GM19240 (cell line): ENCODE measurements around the gene PRRG4.
"Not testable (repeated sequence)": the region's sequence is repeated elsewhere in the genome, so short reads cannot be mapped to it uniquely, and the experiment has no call there.

Source experiments
- DNase-seq: peaks from one replicate; pipeline ENCODE4 v3.0.0; 2011; ENCODE audit warnings: low spot score; ENCODE audit not compliant: insufficient read length

Gene PRRG4

DNA sequence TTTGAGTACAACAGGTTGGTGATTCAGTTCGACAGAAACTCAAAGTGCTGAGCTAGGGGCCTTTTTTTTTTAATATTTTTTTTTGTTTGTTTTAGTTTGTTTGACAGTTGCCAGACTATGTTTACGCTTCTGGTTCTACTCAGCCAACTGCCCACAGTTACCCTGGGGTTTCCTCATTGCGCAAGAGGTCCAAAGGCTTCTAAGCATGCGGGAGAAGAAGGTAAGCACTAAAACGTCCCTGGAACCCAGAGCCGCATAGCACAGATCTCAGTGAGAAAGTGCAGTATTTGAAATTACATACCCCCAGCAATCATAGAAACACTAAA is 649 bp downstream of the PRRG4 start:
- DNase-seq: no peak

DNA sequence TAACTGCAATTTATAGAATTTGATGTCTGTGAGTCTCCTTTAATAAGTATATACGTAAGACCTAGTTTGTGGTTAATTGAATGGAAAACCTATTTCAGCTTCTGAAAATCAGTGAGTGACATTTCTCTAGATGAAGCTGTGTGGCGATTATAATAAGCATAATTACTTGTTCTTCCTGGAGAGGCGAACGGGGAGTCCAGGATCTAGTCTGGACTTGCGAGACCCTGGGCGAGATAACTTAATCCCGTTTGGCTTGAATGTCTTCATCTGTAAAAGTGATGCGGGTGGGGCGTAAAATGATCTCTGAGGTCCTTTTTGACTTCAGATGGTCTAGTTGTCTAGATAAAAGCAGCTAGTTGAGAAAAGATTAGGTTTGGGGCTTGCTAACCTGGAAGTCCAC is 1.1 kb downstream of the PRRG4 start:
- DNase-seq: no peak

DNA sequence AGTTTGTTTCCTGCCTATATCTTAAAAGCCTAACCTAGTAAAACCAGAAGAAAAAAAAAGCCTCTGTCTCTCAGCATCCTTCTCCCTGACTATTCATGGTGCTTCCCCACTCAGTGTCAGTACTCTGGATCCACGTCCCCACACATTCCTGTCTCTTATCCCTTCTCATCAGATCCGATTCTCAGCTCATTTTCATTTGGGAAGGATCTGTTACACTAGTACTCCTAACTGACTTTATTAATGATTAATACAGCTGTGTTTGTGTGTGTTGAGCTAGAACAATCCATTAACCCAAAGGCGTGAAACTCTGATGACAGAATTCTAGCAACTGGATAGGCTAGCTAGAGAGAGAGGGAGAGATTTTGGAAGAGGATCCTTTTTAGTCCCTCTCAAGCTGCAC is 1.5 kb downstream of the PRRG4 start:
- no peak for DNase-seq

DNA sequence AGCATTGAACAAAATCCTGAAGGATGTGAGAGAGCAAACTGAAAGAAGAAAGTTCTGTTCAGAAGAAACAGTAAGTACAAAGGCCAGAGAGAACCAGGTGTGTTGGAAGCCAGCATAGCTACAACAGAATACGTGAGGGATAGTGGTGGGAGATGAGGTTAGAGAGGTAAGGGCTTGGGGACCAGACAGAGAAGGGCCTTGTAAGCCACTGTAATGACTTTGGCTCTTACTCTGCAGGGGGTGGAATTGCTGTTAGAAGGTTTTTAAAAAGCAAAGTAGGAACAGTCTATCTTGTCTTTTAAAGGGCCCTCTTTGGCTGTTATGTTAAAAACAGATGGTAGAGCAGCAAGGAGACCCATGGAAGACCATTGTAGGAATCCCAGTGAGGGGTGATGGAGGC is 4.2 kb downstream of the PRRG4 start:
- no peak for DNase-seq

DNA sequence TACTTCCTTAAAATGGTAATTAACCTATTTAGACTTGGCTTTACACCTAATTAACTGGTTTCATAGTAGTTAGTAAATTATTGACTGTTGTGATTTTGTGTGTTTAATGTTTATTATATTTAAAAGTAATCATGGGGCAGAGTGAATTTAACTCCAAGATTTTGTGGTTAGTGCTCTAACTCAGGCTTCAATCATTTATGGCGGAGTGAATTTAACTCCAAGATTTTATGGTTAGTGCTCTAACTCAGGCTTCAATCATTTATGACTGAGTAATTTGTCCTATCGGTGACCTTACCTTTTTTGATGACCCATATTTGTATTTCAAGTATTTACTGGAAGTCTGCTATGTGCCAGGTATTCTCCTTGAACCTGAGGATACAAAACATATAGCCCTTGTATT is 7.2 kb downstream of the PRRG4 start:
- no peak for DNase-seq

DNA sequence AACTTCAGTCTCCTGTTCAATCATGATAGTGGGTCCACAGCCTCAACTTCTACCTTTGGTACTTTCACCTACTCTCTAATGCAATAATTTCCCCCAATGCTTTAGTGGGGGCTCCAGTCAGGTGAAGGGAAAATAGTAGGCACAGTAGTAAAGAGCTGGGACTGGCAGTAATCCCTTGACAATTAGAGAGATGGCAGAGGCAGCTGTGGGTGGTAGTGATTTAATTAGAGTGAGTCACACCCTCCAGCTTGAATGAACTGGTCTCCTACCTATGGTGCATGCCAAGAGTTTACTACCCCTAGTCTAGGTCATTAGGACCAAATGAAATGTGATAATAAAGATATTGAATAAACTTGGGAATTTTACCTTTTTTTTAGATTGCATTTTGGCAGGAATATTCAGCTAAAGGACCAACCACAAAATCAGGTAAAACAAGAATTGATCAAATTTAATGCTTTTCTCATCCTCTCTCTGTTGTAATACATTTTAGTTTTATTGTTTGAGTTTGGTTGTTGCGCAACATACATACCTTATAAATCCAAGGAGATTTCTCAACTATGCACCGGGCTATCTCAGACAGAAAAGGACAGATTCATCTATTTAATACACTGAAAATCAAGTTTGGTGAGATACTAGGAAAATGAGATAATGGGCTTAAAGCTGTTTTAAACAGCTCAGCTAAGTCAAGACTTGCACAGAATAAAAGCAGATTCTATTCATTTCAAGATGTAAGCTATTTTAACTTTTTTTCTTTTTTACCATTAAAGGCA is 9.0 kb downstream of the PRRG4 start:
- DNase-seq: no peak

DNA sequence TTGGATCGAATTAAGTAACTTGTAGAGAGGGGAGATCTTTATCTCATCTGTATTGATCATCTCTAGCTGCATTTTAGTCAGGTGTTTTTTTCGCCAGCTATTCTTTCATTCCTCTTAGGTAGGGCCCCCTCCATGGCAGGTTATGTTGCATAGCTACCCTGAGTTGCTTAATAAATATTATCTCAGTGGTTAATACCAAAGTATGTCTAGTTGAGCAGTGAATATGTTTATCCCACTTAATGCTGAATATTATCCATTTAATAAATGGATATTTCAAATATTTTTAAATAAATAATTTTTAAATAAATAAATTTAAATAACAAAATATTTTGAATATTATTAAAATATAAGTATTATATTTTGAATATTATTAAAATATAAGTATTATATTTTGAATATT is 9.6 kb downstream of the PRRG4 start:
- DNase-seq: no peak

DNA sequence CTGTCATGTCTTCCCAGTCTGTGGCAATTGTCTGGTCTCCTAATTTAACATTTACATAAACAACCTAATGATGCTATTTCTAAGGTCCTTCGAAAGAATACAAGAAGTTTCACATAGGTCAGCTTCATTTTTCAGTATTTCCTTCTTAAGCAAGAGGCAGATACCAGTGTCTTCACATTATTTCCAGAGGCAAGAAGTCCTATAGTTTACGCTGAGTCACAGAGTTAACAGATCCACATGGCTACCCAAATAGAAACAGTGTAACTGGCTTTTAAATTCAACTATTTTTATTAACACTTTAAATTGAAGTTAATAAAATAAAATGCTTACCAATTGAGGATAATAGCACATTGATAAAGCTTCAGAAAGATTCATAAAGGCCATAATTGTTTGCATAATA is 10.9 kb downstream of the PRRG4 start:
- DNase-seq: no peak

DNA sequence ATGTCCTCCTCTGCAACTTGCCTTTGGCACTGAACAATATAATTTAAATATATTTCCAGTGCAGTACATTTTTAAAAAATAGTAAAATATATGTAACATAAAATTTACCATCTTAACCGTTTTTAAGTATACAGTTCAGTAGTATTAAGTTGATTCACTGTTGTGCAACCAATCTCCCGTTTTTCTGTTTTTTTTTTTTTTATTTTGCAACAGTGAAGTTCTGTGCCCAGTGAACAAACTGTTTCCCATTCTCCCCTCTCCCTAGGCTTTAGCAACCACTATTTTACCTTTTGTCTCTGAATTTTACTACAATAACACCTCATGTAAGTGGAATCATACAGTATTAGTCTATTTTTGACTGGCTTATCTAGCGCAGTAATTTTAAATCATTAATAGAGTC is 13.8 kb downstream of the PRRG4 start:
- no peak for DNase-seq

DNA sequence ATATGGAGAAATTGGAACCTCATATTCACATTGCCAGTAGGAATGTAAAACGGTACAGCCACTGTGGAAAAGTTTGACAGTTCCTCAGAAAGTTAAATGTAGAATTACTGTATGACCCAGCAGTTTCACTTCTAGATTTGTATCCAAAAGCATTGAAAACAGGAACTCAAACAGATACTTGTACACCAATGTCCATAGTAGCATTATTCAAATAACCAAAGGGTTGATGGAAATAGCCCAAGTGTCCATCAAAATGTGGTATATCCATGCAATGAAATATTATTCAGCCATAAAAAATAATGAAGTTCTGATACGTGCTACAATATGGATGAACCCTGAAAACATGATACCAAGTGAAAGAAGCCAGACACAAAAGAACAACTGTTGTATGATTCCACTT is 17.8 kb downstream of the PRRG4 start:
- DNase-seq: no peak

DNA sequence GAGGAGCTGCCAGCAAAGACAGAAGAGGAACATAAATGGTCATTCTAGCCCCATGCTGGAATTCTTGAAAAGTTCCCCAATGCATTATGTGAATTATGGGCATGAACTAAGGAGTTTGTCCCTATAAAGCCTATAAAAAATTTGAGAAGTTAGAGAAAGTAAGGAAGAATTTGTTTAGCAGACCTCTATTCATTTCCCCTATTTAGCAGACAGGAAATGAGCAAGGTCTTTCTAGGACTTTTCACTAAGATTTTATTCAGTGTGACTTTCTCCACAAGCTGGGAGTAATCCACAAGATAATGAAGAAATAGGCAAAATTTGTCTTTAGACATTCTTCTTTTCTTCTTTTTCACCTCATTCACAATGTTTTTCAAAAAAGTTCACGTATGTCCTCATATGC is 20.0 kb downstream of the PRRG4 start:
- no peak for DNase-seq

DNA sequence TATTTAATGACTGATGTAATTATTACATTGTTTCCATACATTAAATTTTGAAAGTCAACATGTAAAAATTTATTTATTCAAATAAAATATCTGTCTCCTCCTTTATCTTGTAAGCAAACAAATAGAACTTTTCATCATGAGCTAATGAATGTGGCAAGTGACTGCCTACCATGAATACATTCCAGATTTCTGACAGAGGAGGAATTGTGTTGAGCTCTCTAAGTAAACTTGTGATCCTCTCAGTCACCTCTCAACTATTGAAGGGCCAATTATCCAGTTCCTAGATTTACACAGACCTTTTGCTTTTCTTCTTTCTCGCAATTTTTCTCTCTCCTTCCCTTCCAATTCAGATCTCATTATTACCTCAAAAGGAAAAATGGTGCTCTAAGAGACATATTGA is 21.5 kb downstream of the PRRG4 start:
- no peak for DNase-seq

DNA sequence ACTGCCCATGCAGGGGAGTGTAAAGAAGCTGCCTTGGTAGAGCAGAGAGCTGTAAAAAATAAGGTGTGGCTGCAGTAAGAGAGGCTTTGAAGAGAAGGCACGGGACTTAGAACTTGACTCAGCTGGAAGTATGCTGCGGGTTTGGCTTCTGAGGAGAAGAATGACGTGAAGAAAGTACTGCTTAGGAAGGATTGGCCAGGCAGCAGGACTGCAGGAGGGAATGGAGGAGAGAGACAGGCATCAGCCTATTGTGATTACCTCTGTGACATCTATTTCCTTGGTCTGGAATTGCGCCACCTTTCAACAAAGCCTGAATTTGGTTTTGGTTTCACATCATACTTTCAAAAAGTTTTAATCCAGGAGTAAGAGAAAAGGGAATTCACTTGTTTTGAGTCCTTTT is 22.5 kb downstream of the PRRG4 start:
- no peak for DNase-seq

DNA sequence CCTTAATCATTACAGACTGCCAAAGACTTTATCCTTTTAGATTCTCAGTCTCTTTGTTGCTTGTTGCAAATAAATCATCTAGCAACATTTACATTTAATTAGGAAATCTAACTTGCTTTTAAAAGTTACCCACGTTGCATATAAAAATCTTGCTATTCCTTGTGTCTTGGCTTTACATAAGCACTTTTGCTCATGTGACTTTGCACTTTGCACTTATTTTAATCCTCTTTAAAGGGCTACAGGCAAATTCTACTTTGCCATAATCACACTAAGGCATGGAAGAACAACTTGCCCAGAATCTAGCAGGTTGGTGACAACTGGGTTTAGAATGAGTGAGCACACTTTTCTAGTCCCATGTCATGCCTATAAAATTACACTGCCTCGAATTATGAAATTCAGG is 25.9 kb downstream of the PRRG4 start:
- no peak for DNase-seq

DNA sequence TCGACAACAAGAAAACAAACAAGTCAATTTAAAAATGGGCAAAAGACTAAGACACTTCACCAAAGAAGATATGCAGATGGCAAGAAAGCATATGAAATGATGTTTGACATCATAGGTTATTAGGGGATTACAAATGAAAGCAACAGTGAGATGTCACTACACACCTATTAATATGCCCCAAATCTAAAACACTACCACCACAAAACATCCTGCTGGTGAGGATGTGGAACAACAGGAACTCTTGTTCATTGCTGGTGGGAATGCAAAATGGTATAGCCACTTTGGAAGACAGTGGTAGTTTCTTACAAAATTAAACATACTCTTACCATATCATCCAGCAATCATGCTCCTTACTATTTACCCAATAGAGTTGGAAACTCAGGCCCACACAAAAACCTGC is 29.0 kb downstream of the PRRG4 start:
- no peak for DNase-seq

DNA sequence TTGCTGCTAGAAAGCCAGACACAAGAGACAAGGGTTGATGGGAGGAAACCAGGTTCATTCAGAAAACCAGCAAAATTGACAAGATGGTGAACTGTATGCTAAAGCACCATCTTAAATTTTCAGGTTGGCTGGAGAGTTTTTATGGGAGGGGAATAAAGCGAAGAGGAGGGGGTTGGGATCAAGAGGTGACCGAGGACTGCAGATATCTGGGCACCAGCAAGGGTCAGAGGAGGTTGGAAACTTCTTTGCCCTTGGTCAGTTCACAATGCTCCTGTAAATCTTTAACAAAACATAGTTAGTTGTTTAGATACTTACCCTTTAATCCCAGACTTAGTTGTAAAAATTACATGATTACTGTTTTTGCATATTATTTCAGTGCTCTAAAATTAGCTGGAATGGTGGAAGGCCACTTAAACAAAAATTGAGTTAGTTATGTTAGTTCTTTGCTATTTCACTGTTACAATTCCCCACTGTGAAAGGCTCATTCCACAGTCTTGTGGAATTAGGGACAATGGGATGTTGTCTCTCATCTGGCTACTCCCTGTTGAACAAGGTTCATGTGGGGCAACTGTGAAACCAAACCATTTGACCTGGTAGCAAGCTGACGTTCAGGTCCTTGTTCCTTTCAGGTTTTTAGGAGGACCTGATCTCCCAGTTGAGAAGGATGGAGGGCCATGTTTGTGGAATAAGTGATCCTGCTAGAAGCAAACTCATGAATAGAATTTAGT is 32.3 kb downstream of the PRRG4 start:
- no peak for DNase-seq

DNA sequence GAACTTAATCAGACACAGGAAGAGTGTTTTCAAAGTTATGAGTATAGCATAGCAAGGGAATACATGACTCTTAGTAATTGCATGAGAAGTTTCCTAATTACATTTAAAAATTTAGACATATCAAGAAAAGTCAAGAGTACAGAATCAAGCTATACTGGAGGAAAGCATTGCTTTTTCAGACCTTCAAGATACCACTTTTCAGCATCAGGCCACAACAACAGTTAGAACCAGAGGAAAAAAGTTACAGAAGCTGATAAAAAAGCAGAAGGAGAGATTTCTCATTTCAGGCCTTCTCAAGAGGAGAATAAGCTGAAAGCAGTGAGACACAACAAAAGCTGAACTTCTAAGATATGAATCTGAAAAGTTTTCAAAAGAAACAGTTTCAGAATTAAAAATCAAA is 34.8 kb downstream of the PRRG4 start:
- DNase-seq: no peak

DNA sequence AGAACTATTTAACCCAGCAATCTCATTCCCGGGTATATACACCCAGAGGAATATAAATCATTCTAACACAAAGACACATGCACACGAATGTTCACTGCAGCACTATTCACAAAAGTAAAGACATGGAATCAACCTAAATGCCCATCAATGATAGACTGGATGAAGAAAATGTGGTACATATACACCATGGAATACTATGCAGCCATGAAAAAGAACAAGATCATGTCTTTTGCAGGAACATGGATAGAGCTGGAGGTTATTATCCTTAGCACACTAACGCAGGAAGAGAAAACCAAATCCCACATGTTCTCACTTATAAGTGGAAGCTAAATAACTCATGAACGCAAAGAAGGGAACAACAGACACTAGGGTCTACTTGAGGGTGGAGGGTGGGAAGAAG is 39.0 kb downstream of the PRRG4 start:
- DNase-seq: not testable (repeated sequence)

DNA sequence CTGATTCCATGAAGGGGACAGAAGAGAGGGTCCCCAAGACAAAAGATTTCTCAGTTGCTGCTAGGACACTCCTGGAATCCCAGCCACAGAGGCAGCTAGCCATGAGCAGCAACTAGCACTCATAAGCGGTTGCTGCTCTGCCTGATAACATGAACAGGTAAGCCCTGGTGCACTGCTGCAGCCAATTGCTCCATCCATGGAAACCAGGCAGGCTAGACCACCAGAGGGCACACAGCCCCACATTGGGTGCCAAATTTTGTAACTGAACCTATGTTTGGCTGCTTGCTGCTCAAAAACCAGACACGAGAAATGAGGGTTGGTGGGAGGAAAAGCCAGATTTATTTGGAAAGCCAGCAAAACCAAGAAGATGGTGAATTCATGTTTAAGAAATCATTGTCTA is 40.9 kb downstream of the PRRG4 start:
- no peak for DNase-seq

DNA sequence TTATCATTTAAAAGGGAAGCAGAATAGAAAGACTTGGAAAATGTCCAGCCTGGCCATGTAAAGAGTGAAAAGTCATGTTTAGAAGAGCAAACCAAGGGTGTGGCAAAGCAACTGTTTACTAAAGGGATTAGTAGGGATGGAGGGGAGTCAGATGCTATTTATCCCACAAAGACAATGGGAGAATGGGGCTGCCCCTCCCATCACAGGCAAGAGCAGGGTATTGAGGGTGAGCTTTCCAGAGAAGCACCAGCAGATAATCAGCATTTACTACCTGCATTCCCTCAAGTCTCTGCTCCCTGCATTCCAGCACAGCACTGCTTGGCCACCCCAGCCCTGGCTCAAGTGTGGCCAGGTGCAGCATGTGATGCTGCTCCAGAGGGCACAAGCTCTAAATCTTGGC is 44.4 kb downstream of the PRRG4 start:
- no peak for DNase-seq

DNA sequence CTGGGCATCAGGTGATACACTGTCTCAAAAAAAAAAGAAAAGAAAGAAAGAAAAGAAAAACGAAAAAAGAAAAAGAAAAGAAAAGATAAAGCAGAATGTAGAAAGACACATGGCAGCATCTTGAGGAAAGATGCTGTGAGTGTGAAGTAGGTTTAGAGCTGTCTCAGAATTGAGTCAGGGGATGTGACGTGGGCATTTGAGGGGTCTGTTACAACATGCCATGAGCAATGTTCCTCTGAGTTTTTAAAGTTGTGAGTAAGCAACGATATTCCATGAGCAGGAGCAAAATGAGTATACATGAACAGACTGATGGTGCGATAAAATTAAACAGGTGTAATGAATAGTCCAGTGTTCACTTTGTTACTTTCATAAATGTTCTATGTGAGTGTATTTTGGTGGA is 51.6 kb downstream of the PRRG4 start:
- no peak for DNase-seq

DNA sequence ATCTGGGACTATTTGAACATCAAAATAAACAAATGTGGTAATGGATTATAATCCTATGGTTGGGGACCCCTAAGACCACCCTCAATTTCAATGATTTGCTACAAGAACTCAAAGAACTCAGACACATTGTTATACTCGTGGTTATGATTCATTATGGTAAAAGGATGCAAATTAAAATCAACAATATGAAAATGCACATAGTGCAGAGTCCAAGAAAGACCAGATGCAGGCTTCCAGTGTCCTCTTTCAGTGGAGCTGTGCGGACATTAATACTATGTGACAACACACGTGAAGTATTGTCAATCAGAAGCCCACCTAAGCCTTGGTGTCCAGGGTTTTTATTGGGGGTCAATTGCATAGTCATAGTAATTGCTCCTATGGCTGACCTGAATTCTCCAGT is 53.7 kb downstream of the PRRG4 start:
- DNase-seq: no peak

DNA sequence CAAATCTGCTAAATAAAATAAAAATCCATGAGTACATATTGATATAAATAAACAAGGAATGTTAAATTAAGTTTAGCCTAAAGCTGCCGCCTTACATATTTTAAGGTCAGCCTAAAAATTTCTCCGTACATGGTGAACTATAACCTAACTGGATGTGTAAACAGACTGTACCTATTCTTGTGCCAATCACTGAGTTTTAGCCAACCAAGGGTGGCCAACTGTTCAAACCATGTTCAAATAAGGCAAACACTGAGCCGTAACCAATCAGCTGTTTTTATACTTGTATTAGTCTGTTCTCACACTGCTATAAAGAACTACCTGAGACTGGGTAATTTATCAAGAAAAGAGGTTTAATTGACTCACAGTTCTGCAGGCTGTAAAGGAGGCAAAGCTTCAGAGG is 54.3 kb downstream of the PRRG4 start:
- DNase-seq: no peak
